ENCODE measurements around the gene UBE2H.
A peak's percentile ranks its signal among the peaks of the same experiment; 100 is the strongest.

UBE2H gene

DNA sequence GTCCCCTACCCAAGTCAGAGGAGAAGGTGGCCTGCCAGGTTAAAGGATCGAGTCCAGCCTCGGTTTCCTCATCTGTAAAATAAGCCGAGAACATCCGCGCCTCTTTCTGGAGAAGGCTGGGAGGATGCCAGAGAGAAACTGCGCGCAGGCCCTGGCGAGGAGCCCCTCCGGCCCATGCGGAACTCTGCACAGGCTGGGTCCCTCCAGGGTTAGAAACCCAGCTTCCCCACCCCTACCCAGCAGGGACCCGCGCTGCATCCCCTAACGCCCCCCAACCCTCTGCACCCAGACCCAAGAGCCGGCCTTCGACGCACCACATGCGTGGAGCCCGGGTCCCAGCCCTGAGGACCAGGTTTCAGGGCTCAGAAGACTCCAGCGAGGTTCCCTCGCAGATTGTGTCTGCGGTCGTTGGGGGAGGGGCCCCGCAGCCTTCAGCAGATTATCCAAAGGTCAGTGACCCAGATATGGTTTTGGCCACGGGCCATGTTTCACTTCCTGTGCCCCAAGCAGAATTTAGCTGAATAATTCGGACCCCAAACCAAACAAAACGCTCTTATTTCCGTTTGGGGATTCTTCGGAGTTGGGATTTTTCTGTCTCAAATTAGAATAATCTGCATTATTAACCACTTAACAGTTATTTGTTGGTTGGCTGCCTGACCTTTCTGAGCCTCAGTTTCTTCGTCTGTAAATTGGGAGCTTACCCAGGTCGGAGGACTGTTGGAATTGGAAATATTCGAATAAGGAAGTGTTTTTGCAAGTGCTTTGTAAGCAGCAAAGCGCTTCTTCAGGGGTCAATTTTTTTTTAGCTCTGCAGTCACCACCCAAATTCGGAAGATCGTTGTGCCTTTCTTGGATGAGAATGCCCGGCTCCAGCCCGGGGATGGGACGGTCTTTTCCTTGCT is 167.7 kb downstream of the UBE2H start:
- no peak for DNase-seq (ENCODE audit: low read depth in 1 of 2, low spot score in 1 of 2)
- TF ChIP-seq, protein P1, sequence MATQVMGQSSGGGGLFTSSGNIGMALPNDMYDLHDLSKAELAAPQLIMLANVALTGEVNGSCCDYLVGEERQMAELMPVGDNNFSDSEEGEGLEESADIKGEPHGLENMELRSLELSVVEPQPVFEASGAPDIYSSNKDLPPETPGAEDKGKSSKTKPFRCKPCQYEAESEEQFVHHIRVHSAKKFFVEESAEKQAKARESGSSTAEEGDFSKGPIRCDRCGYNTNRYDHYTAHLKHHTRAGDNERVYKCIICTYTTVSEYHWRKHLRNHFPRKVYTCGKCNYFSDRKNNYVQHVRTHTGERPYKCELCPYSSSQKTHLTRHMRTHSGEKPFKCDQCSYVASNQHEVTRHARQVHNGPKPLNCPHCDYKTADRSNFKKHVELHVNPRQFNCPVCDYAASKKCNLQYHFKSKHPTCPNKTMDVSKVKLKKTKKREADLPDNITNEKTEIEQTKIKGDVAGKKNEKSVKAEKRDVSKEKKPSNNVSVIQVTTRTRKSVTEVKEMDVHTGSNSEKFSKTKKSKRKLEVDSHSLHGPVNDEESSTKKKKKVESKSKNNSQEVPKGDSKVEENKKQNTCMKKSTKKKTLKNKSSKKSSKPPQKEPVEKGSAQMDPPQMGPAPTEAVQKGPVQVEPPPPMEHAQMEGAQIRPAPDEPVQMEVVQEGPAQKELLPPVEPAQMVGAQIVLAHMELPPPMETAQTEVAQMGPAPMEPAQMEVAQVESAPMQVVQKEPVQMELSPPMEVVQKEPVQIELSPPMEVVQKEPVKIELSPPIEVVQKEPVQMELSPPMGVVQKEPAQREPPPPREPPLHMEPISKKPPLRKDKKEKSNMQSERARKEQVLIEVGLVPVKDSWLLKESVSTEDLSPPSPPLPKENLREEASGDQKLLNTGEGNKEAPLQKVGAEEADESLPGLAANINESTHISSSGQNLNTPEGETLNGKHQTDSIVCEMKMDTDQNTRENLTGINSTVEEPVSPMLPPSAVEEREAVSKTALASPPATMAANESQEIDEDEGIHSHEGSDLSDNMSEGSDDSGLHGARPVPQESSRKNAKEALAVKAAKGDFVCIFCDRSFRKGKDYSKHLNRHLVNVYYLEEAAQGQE (IDR thresholded peaks at IDR 0.05; ENCODE audit: insufficient replicate concordance, low read depth) = no peak
- TF ChIP-seq SPI1 (IDR thresholded peaks at IDR 0.05; ENCODE audit: borderline replicate concordance, low read depth) (peak; percentile 58; the same call in 1 of the 2 replicates), GABPA (IDR thresholded peaks at IDR 0.05; ENCODE audit: low read depth) (no peak)
- no peak overlapping the region for H3K27ac ChIP-seq (replicated peaks)
- H3K4me3 ChIP-seq (replicated peaks; ENCODE audit: insufficient read depth, low read length) = no peak overlapping the region
- H3K27me3 ChIP-seq (ENCODE audit: insufficient read depth, poor library complexity, severe bottlenecking) = peaks cover 65% of the 10 kb centered on the region

DNA sequence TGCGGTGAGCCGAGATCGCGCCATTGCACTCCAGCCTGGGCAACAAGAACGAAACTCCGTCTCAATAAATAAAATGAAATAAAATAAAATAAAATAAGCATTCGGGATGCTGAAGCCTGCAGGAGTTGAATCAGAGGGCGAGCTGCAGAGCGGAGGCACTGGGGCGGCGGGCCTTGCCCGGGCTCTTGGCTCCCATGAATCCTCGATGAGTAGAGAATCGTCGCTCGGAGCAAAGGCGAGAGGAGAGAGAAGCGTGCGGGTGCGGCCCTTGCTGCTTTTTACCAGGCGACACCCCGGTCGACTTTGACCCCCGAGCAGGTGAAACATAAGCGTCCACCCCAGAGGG is 168.3 kb downstream of the UBE2H start:
- Histone ChIP-seq H3K4me3 (replicated peaks; ENCODE audit: insufficient read depth, low read length) (no peak overlapping the region), H3K27ac (replicated peaks) (no peak overlapping the region), H3K27me3 (ENCODE audit: insufficient read depth, poor library complexity, severe bottlenecking) (peaks cover 68% of the 10 kb centered on the region)
- no peak for DNase-seq (ENCODE audit: low read depth in 1 of 2, low spot score in 1 of 2)
- TF ChIP-seq GABPA (IDR thresholded peaks at IDR 0.05; ENCODE audit: low read depth) = no peak
- TF ChIP-seq SPI1 (IDR thresholded peaks at IDR 0.05; ENCODE audit: borderline replicate concordance, low read depth) = no peak
- TF ChIP-seq, protein P1 (IDR thresholded peaks at IDR 0.05; ENCODE audit: insufficient replicate concordance, low read depth) = no peak
- TF ChIP-seq, protein P2, sequence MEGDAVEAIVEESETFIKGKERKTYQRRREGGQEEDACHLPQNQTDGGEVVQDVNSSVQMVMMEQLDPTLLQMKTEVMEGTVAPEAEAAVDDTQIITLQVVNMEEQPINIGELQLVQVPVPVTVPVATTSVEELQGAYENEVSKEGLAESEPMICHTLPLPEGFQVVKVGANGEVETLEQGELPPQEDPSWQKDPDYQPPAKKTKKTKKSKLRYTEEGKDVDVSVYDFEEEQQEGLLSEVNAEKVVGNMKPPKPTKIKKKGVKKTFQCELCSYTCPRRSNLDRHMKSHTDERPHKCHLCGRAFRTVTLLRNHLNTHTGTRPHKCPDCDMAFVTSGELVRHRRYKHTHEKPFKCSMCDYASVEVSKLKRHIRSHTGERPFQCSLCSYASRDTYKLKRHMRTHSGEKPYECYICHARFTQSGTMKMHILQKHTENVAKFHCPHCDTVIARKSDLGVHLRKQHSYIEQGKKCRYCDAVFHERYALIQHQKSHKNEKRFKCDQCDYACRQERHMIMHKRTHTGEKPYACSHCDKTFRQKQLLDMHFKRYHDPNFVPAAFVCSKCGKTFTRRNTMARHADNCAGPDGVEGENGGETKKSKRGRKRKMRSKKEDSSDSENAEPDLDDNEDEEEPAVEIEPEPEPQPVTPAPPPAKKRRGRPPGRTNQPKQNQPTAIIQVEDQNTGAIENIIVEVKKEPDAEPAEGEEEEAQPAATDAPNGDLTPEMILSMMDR (IDR thresholded peaks at IDR 0.05; ENCODE audit: insufficient read depth, low read length) = no peak
- TF ChIP-seq POLR2AphosphoS5 (IDR thresholded peaks at IDR 0.05; ENCODE audit: low read depth) = no peak

DNA sequence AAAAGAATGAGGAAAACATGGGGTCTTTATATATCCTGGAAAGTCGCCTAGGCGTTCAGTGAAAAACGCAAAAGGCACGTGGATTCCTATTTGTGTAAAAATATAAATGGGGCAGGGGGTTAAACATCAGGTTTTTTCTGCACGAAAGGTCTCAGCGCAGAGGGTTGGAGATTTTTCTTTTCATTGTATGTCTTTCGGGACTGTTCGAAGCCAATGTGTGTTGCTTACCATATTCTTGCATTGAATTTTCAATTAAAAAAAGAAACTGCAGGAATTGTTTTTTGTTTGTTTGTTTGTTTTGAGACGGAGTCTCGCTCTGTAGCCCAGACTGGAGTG is 169.2 kb downstream of the UBE2H start:
- H3K27me3 ChIP-seq (ENCODE audit: insufficient read depth, poor library complexity, severe bottlenecking) = peaks cover 77% of the 10 kb centered on the region
- H3K27ac ChIP-seq (replicated peaks) = no peak overlapping the region
- TF ChIP-seq POLR2AphosphoS5 (IDR thresholded peaks at IDR 0.05; ENCODE audit: low read depth) (no peak), GABPA (IDR thresholded peaks at IDR 0.05; ENCODE audit: low read depth) (no peak), SPI1 (IDR thresholded peaks at IDR 0.05; ENCODE audit: borderline replicate concordance, low read depth) (no peak)
- TF ChIP-seq, protein P2 (IDR thresholded peaks at IDR 0.05; ENCODE audit: insufficient read depth, low read length) = no peak
- TF ChIP-seq, protein P1 (IDR thresholded peaks at IDR 0.05; ENCODE audit: insufficient replicate concordance, low read depth) = no peak
- DNase-seq (ENCODE audit: low read depth in 1 of 2, low spot score in 1 of 2) = no peak
- no peak overlapping the region for H3K4me3 ChIP-seq (replicated peaks; ENCODE audit: insufficient read depth, low read length)
